ENCODE measurements around the gene PRPF8. TPM values are rescaled to one million over a fixed set of nuclear protein-coding genes. Genes with fewer than 3 reads are reported as not detected.

Gene PRPF8
- total and polyA plus RNA-seq, 2 of the 13 experiments (the other 11 are each of a cell fraction or from before 2014, with no cell fraction given), result 112 to 179 TPM

GRCh38 chr17:1724351-1724868 lies 39.7 kb upstream of the PRPF8 start, which contains the start of gene WDR81 (continued):
- TF ChIP-seq CERS6 (CRISPR knock-in tag; IDR thresholded peaks at IDR 0.05), result no peak
- no peak for TF ChIP-seq ZNF777 (CRISPR knock-in tag; IDR thresholded peaks at IDR 0.05)
- TF ChIP-seq GABPA (IDR thresholded peaks at IDR 0.05; ENCODE audit: low read depth, low read length), result no peak
- no peak; the same call in 1 of the 2 replicates for TF ChIP-seq GABPA (CRISPR knock-in tag; IDR thresholded peaks at IDR 0.05; ENCODE audit: low read depth)
- TF ChIP-seq TFE3 (CRISPR knock-in tag; IDR thresholded peaks at IDR 0.05), result peak; percentile 92
- peak; percentile 76 for TF ChIP-seq MXD1 (CRISPR knock-in tag; IDR thresholded peaks at IDR 0.05)
- peak; percentile 58 for TF ChIP-seq ELF1 (CRISPR knock-in tag; IDR thresholded peaks at IDR 0.05)
- TF ChIP-seq ZNF720 (CRISPR knock-in tag; IDR thresholded peaks at IDR 0.05), result no peak
- no peak; the same call in 1 of the 2 replicates for TF ChIP-seq STAG1 (CRISPR knock-in tag; IDR thresholded peaks at IDR 0.05)
- TF ChIP-seq ZBTB20 (CRISPR knock-in tag; IDR thresholded peaks at IDR 0.05; ENCODE audit: borderline replicate concordance, low read depth), result no peak
- no peak for TF ChIP-seq ATF7 (IDR thresholded peaks at IDR 0.05)
- no peak for TF ChIP-seq ATF7 (CRISPR knock-in tag; IDR thresholded peaks at IDR 0.05)
- 0 out of 2 replicates have a peak, but pooled peaks have one; percentile 1 for TF ChIP-seq ZNF598 (CRISPR knock-in tag; IDR thresholded peaks at IDR 0.05; ENCODE audit: borderline replicate concordance)
- TF ChIP-seq ZMYM4 (CRISPR knock-in tag; IDR thresholded peaks at IDR 0.05), result peak; percentile 62
- no peak for TF ChIP-seq ZNF567 (CRISPR knock-in tag; IDR thresholded peaks at IDR 0.05; ENCODE audit: borderline replicate concordance)
- TF ChIP-seq ELF3 (CRISPR knock-in tag; IDR thresholded peaks at IDR 0.05), result peak; percentile 71; the same call in 1 of the 2 replicates
- no peak for TF ChIP-seq SMARCE1 (IDR thresholded peaks at IDR 0.05; ENCODE audit: borderline replicate concordance)
- TF ChIP-seq FOXO1 (CRISPR knock-in tag; IDR thresholded peaks at IDR 0.05), result peak; percentile 54; the same call in 1 of the 2 replicates
- no peak for TF ChIP-seq DPF2 (CRISPR knock-in tag; IDR thresholded peaks at IDR 0.05; ENCODE audit: borderline replicate concordance, low read depth)
- peak; percentile 89 for TF ChIP-seq TMF1 (CRISPR knock-in tag; IDR thresholded peaks at IDR 0.05; ENCODE audit: low read depth)
- no peak for TF ChIP-seq SIX1 (CRISPR knock-in tag; IDR thresholded peaks at IDR 0.05; ENCODE audit: borderline replicate concordance)
- TF ChIP-seq ZNF292 (CRISPR knock-in tag; IDR thresholded peaks at IDR 0.05; ENCODE audit: borderline replicate concordance, low read depth), result no peak
- no peak for TF ChIP-seq ZC3H4 (CRISPR knock-in tag; IDR thresholded peaks at IDR 0.05; ENCODE audit: borderline replicate concordance)
- no peak for TF ChIP-seq NFKBIZ (CRISPR knock-in tag; IDR thresholded peaks at IDR 0.05)
- peak; percentile 63 for TF ChIP-seq TFDP2 (CRISPR knock-in tag; IDR thresholded peaks at IDR 0.05)
- TF ChIP-seq TOE1 (CRISPR knock-in tag; IDR thresholded peaks at IDR 0.05), result no peak
- no peak; the same call in 1 of the 2 replicates for TF ChIP-seq TBX2 (CRISPR knock-in tag; IDR thresholded peaks at IDR 0.05; ENCODE audit: borderline replicate concordance)
- TF ChIP-seq MEF2D (CRISPR knock-in tag; IDR thresholded peaks at IDR 0.05), result no peak; the same call in 1 of the 2 replicates
- no peak for TF ChIP-seq FOXA1 (IDR thresholded peaks at IDR 0.05)
- TF ChIP-seq FOXA1 (CRISPR knock-in tag; IDR thresholded peaks at IDR 0.05), result no peak
